HepG2 (cell line): ENCODE measurements around the gene PARS2. TPM values are rescaled to one million over a fixed set of nuclear protein-coding genes. Genes with fewer than 3 reads are reported as not detected.

Experiments
- RNF219 ChIP-seq: sonication (generic); formaldehyde crosslinking; IDR thresholded peaks from 2 replicates; pipeline ENCODE4 v1.5.0; 2020; ENCODE audit warnings: mild to moderate bottlenecking, missing genetic modification reagents
- SMC3 ChIP-seq: IDR thresholded peaks from 2 replicates; pipeline ENCODE4 v1.6.1; 2011; ENCODE audit warnings: low read length, improper control_type of control experiment
- ZMYM2 ChIP-seq: sonication (generic); formaldehyde crosslinking; IDR thresholded peaks from 2 replicates; pipeline ENCODE4 v1.8.0; 2022; ENCODE audit warnings: mild to moderate bottlenecking, missing genetic modification reagents
- ZNF414 ChIP-seq: sonication (generic); formaldehyde crosslinking; IDR thresholded peaks from 2 replicates; pipeline ENCODE4 v1.5.0; 2020; ENCODE audit warnings: missing genetic modification reagents
- ZNF687 ChIP-seq: sonication (generic); formaldehyde crosslinking; IDR thresholded peaks from 2 replicates; pipeline ENCODE4 v1.5.1; 2020; ENCODE audit warnings: mild to moderate bottlenecking, missing genetic modification reagents, moderate library complexity
- ZNF891 ChIP-seq: sonication (generic); formaldehyde crosslinking; IDR thresholded peaks from 2 replicates; pipeline ENCODE4 v1.5.0; 2020; ENCODE audit warnings: mild to moderate bottlenecking, missing genetic modification reagents
- polyA plus RNA-seq, 8 experiments: library from polyadenylated mRNA; depleted of rRNA in 3 of 8; stranded (reverse) in 7 of 8; unstranded in 1 of 8; fragments of >200 nt; fragmentation: Illumina TruSeq in 4 of 8; extraction: Trizol in 4 of 8; gene quantifications; 2 replicates each; pipeline versions ENCODE4 v1.2.1 to v1.2.3, GENCODE V29; 2011 to 2016; ENCODE audit warnings: low read depth in 4 of 8, missing spikeins in 1 of 8, mixed read lengths in 1 of 8; ENCODE audit not compliant: insufficient read depth in 1 of 8
- total RNA-seq, 5 experiments: library from RNA; depleted of rRNA; stranded (reverse); fragments of >200 nt; fragmentation: Illumina TruSeq; extraction: Trizol; gene quantifications; 2 replicates each; pipeline ENCODE4 v1.2.3, GENCODE V29; 2016; ENCODE audit warnings: low read depth in 1 of 5
- TF ChIP-seq, protein P1 (sequence below): sonication (generic); formaldehyde crosslinking; IDR thresholded peaks from 2 replicates; pipeline ENCODE4 v1.9.0; 2021; ENCODE audit warnings: mild to moderate bottlenecking, missing genetic modification reagents
- TF ChIP-seq, protein P2 (sequence below): sonication (generic); formaldehyde crosslinking; IDR thresholded peaks from 2 replicates; pipeline ENCODE4 v1.5.0; 2020; ENCODE audit warnings: mild to moderate bottlenecking, missing genetic modification reagents, borderline replicate concordance
- TF ChIP-seq, protein P3 (sequence below): sonication (generic); formaldehyde crosslinking; IDR thresholded peaks from 2 replicates; pipeline ENCODE4 v1.5.1; 2020; ENCODE audit warnings: mild to moderate bottlenecking, missing genetic modification reagents, moderate library complexity

Gene PARS2
- total and polyA plus RNA-seq, 2 of the 13 experiments (the other 11 are each of a cell fraction or from before 2014, with no cell fraction given) = 2.4 to 4.6 TPM

DNA sequence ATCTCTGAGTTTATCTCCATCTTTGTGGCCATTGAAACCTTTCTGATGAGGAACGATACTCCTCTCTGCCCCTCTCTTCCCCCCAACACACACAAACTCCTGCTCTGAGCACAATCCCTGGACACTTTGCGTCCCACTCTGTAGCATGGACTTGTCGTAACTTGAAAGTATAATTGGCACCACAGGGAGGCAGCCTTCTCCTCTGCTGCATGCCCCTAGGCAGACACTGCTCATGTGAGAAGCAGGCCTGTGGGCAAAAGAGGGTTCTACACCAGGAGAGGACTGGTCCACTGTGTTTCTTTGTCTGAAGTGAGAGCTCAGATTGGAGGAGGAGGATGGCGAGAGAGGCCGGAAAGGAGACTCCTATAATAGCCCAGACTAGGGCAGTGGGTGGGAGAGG is 3.8 kb upstream of the PARS2 start (continued):
- TF ChIP-seq, protein P1, sequence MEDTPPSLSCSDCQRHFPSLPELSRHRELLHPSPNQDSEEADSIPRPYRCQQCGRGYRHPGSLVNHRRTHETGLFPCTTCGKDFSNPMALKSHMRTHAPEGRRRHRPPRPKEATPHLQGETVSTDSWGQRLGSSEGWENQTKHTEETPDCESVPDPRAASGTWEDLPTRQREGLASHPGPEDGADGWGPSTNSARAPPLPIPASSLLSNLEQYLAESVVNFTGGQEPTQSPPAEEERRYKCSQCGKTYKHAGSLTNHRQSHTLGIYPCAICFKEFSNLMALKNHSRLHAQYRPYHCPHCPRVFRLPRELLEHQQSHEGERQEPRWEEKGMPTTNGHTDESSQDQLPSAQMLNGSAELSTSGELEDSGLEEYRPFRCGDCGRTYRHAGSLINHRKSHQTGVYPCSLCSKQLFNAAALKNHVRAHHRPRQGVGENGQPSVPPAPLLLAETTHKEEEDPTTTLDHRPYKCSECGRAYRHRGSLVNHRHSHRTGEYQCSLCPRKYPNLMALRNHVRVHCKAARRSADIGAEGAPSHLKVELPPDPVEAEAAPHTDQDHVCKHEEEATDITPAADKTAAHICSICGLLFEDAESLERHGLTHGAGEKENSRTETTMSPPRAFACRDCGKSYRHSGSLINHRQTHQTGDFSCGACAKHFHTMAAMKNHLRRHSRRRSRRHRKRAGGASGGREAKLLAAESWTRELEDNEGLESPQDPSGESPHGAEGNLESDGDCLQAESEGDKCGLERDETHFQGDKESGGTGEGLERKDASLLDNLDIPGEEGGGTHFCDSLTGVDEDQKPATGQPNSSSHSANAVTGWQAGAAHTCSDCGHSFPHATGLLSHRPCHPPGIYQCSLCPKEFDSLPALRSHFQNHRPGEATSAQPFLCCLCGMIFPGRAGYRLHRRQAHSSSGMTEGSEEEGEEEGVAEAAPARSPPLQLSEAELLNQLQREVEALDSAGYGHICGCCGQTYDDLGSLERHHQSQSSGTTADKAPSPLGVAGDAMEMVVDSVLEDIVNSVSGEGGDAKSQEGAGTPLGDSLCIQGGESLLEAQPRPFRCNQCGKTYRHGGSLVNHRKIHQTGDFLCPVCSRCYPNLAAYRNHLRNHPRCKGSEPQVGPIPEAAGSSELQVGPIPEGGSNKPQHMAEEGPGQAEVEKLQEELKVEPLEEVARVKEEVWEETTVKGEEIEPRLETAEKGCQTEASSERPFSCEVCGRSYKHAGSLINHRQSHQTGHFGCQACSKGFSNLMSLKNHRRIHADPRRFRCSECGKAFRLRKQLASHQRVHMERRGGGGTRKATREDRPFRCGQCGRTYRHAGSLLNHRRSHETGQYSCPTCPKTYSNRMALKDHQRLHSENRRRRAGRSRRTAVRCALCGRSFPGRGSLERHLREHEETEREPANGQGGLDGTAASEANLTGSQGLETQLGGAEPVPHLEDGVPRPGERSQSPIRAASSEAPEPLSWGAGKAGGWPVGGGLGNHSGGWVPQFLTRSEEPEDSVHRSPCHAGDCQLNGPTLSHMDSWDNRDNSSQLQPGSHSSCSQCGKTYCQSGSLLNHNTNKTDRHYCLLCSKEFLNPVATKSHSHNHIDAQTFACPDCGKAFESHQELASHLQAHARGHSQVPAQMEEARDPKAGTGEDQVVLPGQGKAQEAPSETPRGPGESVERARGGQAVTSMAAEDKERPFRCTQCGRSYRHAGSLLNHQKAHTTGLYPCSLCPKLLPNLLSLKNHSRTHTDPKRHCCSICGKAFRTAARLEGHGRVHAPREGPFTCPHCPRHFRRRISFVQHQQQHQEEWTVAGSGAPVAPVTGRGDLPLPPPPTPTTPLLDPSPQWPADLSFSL (CRISPR knock-in tag) = 0 out of 2 replicates have a peak, but pooled peaks have one; percentile 23
- TF ChIP-seq ZNF414 (no peak), ZNF687 (no peak), ZNF891 (CRISPR knock-in tag) (no peak), RNF219 (CRISPR knock-in tag) (no peak), SMC3 (peak; percentile 61; the same call in 1 of the 2 replicates), ZMYM2 (CRISPR knock-in tag) (no peak)
- TF ChIP-seq, protein P2, sequence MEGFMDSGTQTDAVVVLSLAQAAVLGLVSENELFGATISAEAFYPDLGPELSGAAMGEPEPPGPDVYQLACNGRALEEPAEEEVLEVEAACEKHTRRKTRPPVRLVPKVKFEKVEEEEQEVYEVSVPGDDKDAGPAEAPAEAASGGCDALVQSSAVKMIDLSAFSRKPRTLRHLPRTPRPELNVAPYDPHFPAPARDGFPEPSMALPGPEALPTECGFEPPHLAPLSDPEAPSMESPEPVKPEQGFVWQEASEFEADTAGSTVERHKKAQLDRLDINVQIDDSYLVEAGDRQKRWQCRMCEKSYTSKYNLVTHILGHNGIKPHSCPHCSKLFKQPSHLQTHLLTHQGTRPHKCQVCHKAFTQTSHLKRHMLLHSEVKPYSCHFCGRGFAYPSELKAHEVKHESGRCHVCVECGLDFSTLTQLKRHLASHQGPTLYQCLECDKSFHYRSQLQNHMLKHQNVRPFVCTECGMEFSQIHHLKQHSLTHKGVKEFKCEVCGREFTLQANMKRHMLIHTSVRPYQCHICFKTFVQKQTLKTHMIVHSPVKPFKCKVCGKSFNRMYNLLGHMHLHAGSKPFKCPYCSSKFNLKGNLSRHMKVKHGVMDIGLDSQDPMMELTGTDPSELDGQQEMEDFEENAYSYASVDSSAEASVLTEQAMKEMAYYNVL (CRISPR knock-in tag) = no peak
- TF ChIP-seq, protein P3, sequence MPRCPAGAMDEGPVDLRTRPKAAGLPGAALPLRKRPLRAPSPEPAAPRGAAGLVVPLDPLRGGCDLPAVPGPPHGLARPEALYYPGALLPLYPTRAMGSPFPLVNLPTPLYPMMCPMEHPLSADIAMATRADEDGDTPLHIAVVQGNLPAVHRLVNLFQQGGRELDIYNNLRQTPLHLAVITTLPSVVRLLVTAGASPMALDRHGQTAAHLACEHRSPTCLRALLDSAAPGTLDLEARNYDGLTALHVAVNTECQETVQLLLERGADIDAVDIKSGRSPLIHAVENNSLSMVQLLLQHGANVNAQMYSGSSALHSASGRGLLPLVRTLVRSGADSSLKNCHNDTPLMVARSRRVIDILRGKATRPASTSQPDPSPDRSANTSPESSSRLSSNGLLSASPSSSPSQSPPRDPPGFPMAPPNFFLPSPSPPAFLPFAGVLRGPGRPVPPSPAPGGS (CRISPR knock-in tag) = no peak
